ENCODE data around the gene SEMA3E.
A peak's percentile ranks its signal among the peaks of the same experiment; 100 is the strongest.
"Not testable (repeated sequence)": the region's sequence is repeated elsewhere in the genome, so short reads cannot be mapped to it uniquely, and the experiment has no call there.

The SEMA3E gene

DNA sequence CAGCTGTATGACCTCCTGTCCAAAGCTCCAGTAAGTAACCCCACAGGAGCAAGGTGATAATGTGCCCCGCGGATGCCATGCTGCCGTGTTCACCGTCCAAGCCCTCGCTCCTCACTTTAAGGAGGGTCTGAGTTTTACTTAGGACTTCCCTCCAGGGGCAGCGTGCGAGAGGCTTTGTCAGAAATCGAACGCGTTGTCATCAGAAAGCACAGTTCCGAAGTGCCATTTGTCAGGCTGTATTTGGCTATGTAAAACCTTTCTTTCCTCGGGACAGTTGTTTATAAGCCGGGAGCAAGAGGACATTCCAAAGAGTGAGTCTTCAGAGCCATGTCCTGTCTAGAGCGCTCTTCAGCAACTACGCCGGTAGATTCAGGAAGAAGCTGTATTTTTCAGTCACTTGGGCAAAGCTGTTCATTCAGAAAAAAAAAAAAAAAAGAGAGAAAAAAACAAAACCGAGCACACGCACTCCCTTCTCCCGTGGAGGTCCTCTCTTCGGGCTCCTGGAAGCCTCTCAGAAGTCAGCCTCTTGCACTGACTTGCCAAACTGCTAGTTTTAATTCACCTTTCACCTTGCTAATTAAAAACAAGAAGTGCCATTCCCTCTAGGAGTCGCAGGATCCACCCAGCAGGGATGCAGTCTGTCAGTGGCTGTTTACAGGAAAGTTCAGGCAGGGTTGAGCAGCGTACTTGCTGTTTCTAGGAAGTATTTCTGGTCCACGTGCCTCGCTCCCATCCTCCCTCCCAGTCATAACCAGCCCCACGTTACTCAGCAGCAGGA is at the start of gene SEMA3E:
SEMA3E (minus strand) TSS at position 676 of the 778 bp plus-strand sequence.
- DNase-seq: peak; percentile 50

- no peak for DNase-seq
These were observed 49.0 kb upstream of the SEMA3E start for GRCh38 chr7:83697804-83698530.

- DNase-seq: no peak
These were observed 47.2 kb upstream of the SEMA3E start for GRCh38 chr7:83696101-83696500.

- no peak for DNase-seq
These were observed 46.4 kb upstream of the SEMA3E start for GRCh38 chr7:83695128-83695960.

DNA sequence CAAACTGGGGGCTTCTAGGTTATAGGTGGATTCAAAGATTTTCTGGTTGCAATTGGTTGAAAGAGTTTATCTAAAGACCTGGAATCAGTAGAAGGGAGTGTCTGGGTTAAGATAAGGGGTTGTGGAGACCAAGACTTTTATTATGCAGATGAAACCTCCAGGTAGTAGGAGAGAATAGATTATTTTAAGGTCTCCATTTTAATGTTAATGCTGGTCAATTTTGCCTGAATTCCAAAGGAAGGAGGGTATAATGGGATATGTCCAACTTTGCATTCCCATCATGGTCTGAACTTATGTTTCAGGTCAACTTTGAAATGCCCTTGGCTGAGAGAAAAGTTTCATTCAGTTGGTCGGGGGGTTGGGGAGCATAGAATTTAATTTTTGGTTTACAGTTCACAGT is 44.3 kb upstream of the SEMA3E start:
- no peak for DNase-seq

DNA sequence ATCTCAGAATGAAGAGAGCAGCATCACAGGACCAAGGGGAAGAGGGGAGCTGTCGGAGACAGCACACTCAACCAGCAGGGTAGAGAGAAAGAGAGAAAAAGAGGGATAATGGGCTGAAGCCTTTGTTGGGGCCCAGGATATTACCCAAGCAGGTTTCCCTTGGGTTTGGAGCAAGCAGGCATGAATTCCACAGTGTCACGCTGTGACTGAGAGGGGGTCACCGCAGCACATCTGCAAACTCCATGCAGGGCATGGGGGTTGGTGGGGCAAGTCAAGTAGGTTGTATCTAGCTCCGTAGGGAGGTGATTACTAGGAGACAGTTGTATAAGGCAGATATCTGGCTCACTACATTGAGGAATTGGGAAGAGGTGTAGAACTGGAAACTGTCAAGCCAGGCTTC is 42.2 kb upstream of the SEMA3E start:
- DNase-seq: no peak

GRCh38 chr7:83689855-83690254 is 40.9 kb upstream of the SEMA3E start:
- no peak for DNase-seq

GRCh38 chr7:83686416-83686815 is 37.5 kb upstream of the SEMA3E start:
- no peak for DNase-seq

- no peak for DNase-seq
These were observed 36.0 kb upstream of the SEMA3E start for GRCh38 chr7:83684928-83685327.

DNA sequence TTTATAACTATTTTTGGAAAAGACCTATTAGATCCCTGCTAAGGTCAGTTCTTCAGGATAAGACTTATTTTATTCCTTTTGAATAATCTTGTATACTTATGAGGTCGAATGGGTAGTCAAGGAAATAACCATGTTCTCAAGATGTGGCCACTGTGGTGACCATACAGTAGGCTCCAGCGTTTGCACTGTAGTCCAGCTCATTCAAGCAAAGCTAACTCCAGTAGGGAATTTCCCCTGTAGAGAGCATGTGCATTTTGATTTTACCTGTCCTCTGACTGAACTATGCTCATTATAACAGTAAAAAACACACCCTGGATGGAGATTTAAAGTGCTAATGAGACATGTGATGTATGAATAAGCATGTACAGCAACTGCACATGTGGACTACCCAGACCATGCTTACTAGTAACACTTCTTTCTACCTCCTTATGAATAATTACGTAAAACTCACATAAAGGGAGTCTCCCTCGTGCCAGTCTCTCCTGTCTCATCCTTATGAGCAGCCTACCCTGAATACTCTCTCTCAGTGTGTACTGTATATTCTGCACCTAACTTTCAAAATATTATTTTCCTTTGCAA is 32.4 kb upstream of the SEMA3E start:
- no peak for DNase-seq

DNA sequence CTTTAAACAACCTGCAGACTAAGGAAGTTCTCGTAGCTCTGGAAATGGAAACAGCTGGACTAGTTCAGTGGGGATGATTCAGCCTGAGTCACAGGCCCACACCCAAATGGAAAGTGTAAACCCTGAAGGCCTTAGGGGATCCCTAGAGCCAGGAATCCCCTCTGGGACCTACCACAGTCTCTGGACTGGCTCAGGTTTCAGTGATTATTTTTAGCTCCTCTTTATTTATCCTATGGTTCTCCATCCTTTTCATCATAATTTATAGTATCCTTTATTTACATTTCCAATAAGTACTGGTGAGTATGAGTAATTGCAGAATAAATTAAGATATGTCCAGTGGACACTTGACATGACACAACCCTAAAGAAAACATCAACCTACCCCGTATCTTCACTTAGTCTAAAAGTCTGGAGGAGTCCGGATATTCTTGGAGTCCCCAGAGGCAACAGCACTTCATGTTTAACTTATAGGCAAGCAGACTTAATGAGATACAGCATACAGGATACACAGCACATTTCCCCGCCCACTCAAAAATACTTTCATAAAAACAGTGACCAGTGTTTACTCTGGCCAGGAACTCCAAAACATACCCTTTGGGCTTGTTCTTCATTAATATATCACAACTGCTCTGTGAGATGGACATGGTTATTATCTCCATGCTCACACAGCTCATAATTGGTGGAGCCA is 28.4 kb upstream of the SEMA3E start:
- peak; percentile 95 for DNase-seq

- DNase-seq: not testable (repeated sequence)
These were observed 24.4 kb upstream of the SEMA3E start for GRCh38 chr7:83673291-83673690.

GRCh38 chr7:83672157-83672556 is 23.2 kb upstream of the SEMA3E start:
- no peak for DNase-seq

- no peak for DNase-seq
These were observed 14.2 kb upstream of the SEMA3E start for GRCh38 chr7:83663131-83663530.

GRCh38 chr7:83658126-83658525 is 9.2 kb upstream of the SEMA3E start:
- no peak for DNase-seq

GRCh38 chr7:83655951-83656556 is 7.1 kb upstream of the SEMA3E start:
- peak; percentile 42 for DNase-seq

GRCh38 chr7:83652481-83652880 is 3.5 kb upstream of the SEMA3E start:
- DNase-seq: no peak

DNA sequence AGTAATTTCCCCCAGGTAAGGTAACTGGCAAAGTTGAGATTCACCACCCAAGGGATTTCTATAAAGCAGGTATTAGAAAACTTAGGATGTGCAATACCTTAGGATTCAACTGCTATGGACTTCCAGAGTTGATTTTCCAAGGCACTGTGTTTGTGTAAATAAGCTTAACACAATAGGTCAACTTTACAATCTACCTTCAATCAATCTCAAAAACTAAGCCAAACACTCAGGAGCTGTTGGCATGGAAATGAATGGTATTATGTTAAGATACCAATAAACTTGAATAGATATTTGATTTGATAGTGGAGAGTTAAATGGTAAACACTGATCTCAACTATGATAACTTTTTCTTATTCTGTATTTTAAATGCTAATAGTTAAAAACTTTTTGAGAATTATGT is 762 bp upstream of the SEMA3E start:
- DNase-seq: no peak

DNA sequence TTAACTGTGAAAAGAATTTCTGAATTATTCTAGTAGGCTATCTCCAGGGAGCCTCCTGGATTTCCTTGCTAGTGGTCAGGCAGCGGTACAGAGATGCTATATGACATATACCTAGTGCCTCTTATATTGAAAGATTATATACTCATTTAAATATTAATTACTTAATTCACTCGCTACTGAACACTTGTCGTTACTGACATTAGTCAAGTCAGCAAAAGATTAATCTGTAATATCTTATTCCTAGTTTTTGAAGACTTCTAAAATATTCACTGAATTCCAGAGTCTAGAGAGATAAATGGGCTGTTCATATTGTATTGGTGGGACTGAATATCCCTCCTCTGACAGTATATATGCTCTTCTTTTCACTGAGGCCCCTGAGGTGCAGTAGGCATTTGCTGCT is 2.9 kb downstream of the SEMA3E start:
- DNase-seq: no peak

- no peak for DNase-seq
These were observed 5.2 kb downstream of the SEMA3E start for GRCh38 chr7:83643739-83644138.

DNA sequence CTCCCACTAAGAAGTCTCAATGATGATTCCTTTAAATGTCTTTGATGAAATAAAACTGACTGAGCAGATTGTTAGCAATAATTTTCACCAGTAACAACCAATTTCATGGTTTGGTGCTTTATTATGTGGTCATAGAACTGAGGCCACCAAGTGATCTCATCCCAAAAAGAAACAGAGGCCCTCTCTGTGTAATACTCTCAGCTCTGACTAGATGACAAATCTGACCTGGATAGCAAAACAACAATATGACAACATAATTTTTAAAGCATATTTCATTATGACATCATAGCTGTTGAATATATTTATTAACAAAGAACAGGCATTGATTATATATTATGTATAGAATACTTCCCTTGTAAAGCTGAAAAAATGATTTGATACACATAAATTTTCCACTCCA is 5.9 kb downstream of the SEMA3E start:
- no peak for DNase-seq
